Caco-2 (cell line): ENCODE measurements around the gene INPP4A. TPM values are rescaled to one million over a fixed set of nuclear protein-coding genes. Genes with fewer than 3 reads are reported as not detected.

Source experiments
- BruUV-seq: library from RNA; stranded (reverse); fragments of 400-500 nt; replicated peaks from 2 replicates; lab custom pipeline; 2021; lab: Mats Ljungman, UMichigan
- CTCF ChIA-PET: fragments of 300-600 bp; sonication (Branson Sonifier 250); formaldehyde crosslinking; loops from one replicate; lab custom pipeline; 2022; ENCODE audit warnings: antibody characterized with exemption; lab: Charles Lee
- POLR2A ChIA-PET: fragments of 300-600 bp; sonication (Branson Sonifier 250); formaldehyde crosslinking; loops from one replicate; lab custom pipeline; 2022; ENCODE audit warnings: antibody characterized with exemption; lab: Charles Lee
- DNase-seq, 2 experiments: peaks; one replicate each; pipeline versions ENCODE4 v3.0.0 to v3.0.0-alpha.2; 2020 to 2022
- H3K27me3 ChIP-seq: replicated peaks from 2 replicates; pipeline ENCODE4 v1.6.0; 2011; ENCODE audit warnings: low read length; ENCODE audit not compliant: control insufficient read depth, insufficient read depth
- H3K36me3 ChIP-seq: 2 replicates; pipeline ENCODE4 v1.5.1; 2011; ENCODE audit warnings: low read length; ENCODE audit not compliant: control insufficient read depth, insufficient read depth
- H3K4me1 ChIP-seq: fragments of 250-450 bp; sonication (Bioruptor Pico); 2 replicates; pipeline ENCODE4 v1.5.1; 2020; ENCODE audit warnings: mild to moderate bottlenecking
- H3K4me3 ChIP-seq: 2 replicates; pipeline ENCODE4 v1.5.1; 2011; ENCODE audit warnings: low read depth, mild to moderate bottlenecking, control low read depth, low read length
- H3K9me3 ChIP-seq: fragments of 250-450 bp; sonication (Bioruptor Pico); 2 replicates; pipeline ENCODE4 v1.5.1; 2020; ENCODE audit warnings: mild to moderate bottlenecking, moderate library complexity
- H3K27ac Mint-ChIP-seq: one replicate; pipeline ENCODE4 v1.8.0; 2022; ENCODE audit warnings: mixed read lengths; ENCODE audit not compliant: unreplicated experiment
- H3K27me3 Mint-ChIP-seq: one replicate; pipeline ENCODE4 v1.8.0; 2022; ENCODE audit warnings: mixed read lengths; ENCODE audit not compliant: insufficient read depth, unreplicated experiment
- H3K36me3 Mint-ChIP-seq: one replicate; pipeline ENCODE4 v1.8.0; 2022; ENCODE audit warnings: mild to moderate bottlenecking, mixed read lengths; ENCODE audit not compliant: insufficient read depth, unreplicated experiment
- H3K4me1 Mint-ChIP-seq: one replicate; pipeline ENCODE4 v1.8.0; 2022; ENCODE audit warnings: low read depth, mixed read lengths; ENCODE audit not compliant: unreplicated experiment
- H3K4me3 Mint-ChIP-seq: one replicate; pipeline ENCODE4 v1.8.0; 2022; ENCODE audit warnings: mild to moderate bottlenecking, moderate library complexity, mixed read lengths; ENCODE audit not compliant: unreplicated experiment
- H3K9me3 Mint-ChIP-seq: one replicate; pipeline ENCODE4 v1.8.0; 2022; ENCODE audit warnings: mixed read lengths; ENCODE audit not compliant: unreplicated experiment
- CTCF ChIP-seq, 2 experiments: fragments of 200-600 bp in 1 of 2; IDR thresholded peaks; 1 replicate in 1 of 2; 2 replicates in 1 of 2; pipeline versions ENCODE4 v1.5.1 to v1.8.0; 2011 to 2022; ENCODE audit warnings: antibody characterized with exemption in 1 of 2, control low read depth in 1 of 2, inconsistent platforms in 1 of 2, low read depth in 1 of 2, low read length in 1 of 2, mild to moderate bottlenecking in 1 of 2, moderate library complexity in 1 of 2; ENCODE audit not compliant: insufficient read depth in 1 of 2, severe bottlenecking in 1 of 2, unreplicated experiment in 1 of 2
- intact Hi-C: fragments of 100-400 bp; cut with micrococcal nuclease; formaldehyde crosslinking; loops from one replicate; pipeline ENCODE4 v1.10.0; 2022; ENCODE audit not compliant: unreplicated experiment
- total RNA-seq: library from RNA; stranded (reverse); gene quantifications from 2 replicates; pipeline ENCODE4 v1.2.3, GENCODE V29; 2022

The INPP4A gene
- total RNA-seq, 1 experiment from 2014 or later: 26.3 TPM

- no peak overlapping the region for H3K4me3 Mint-ChIP-seq
- no peaks in the 10 kb centered on the region for H3K9me3 ChIP-seq
- intact Hi-C loops: no loop called here
- no peaks in the 10 kb centered on the region for H3K9me3 Mint-ChIP-seq
- TF ChIP-seq CTCF (IDR thresholded peaks at IDR 0.05; ENCODE audit: insufficient read depth in 1 of 2, low read depth in 1 of 2, low read length in 1 of 2, severe bottlenecking in 1 of 2, unreplicated experiment in 1 of 2): no peak
- ChIA-PET CTCF (no interaction called here), POLR2A (no interaction called here)
- H3K4me1 Mint-ChIP-seq: peaks cover 2% of the 10 kb centered on the region
- no peak overlapping the region for H3K27ac Mint-ChIP-seq
- H3K4me1 ChIP-seq: peaks cover 2% of the 10 kb centered on the region
- no peak overlapping the region for H3K4me3 ChIP-seq
- H3K27me3 ChIP-seq: no peaks in the 10 kb centered on the region
- no peaks in the 10 kb centered on the region for H3K27me3 Mint-ChIP-seq
- BruUV-seq: no TSS peak
- no peaks in the 10 kb centered on the region for H3K36me3 ChIP-seq
- H3K36me3 Mint-ChIP-seq: no peaks in the 10 kb centered on the region
- DNase-seq: no peak
These were observed 16.2 kb downstream of the INPP4A start for GRCh38 chr2:98460573-98461497.

- no peak overlapping the region for H3K27ac Mint-ChIP-seq
- CTCF ChIA-PET: no interaction called here
- peaks cover 10% of the 10 kb centered on the region for H3K4me1 ChIP-seq
- intact Hi-C loops: no loop called here
- H3K4me3 ChIP-seq: no peak overlapping the region
- H3K4me3 Mint-ChIP-seq: no peak overlapping the region
- no peaks in the 10 kb centered on the region for H3K9me3 ChIP-seq
- H3K36me3 ChIP-seq: no peaks in the 10 kb centered on the region
- POLR2A ChIA-PET: no interaction called here
- BruUV-seq: no TSS peak
- no peak for DNase-seq
- no peaks in the 10 kb centered on the region for H3K27me3 ChIP-seq
- peaks cover 4% of the 10 kb centered on the region for H3K36me3 Mint-ChIP-seq
- H3K27me3 Mint-ChIP-seq: no peaks in the 10 kb centered on the region
- H3K4me1 Mint-ChIP-seq: peaks cover 10% of the 10 kb centered on the region
- TF ChIP-seq CTCF (IDR thresholded peaks at IDR 0.05; ENCODE audit: insufficient read depth in 1 of 2, low read depth in 1 of 2, low read length in 1 of 2, severe bottlenecking in 1 of 2, unreplicated experiment in 1 of 2): no peak
- no peaks in the 10 kb centered on the region for H3K9me3 Mint-ChIP-seq
These were observed 16.9 kb downstream of the INPP4A start for GRCh38 chr2:98461498-98462049.

- H3K9me3 Mint-ChIP-seq: no peaks in the 10 kb centered on the region
- no peaks in the 10 kb centered on the region for H3K27me3 Mint-ChIP-seq
- Histone ChIP-seq H3K9me3 (no peaks in the 10 kb centered on the region), H3K36me3 (no peaks in the 10 kb centered on the region), H3K27me3 (no peaks in the 10 kb centered on the region), H3K4me3 (no peak overlapping the region), H3K4me1 (peaks cover 14% of the 10 kb centered on the region)
- DNase-seq: no peak
- no TSS peak for BruUV-seq
- no peak overlapping the region for H3K4me3 Mint-ChIP-seq
- H3K27ac Mint-ChIP-seq: no peak overlapping the region
- POLR2A ChIA-PET: no interaction called here
- peaks cover 7% of the 10 kb centered on the region for H3K36me3 Mint-ChIP-seq
- peaks cover 14% of the 10 kb centered on the region for H3K4me1 Mint-ChIP-seq
- intact Hi-C loops: no loop called here
- no peak for TF ChIP-seq CTCF (IDR thresholded peaks at IDR 0.05; ENCODE audit: insufficient read depth in 1 of 2, low read depth in 1 of 2, low read length in 1 of 2, severe bottlenecking in 1 of 2, unreplicated experiment in 1 of 2)
- CTCF ChIA-PET: no interaction called here
These were observed 18.4 kb downstream of the INPP4A start for GRCh38 chr2:98463081-98463481.
